Activated T-cell treated with anti-CD3 and anti-CD28 coated beads for 4 hours (primary cell): ENCODE data around the gene DLGAP3.

Experiments
- DNase-seq: peaks from one replicate; pipeline ENCODE4 v3.0.0-alpha.2; 2020

Gene DLGAP3

DNA sequence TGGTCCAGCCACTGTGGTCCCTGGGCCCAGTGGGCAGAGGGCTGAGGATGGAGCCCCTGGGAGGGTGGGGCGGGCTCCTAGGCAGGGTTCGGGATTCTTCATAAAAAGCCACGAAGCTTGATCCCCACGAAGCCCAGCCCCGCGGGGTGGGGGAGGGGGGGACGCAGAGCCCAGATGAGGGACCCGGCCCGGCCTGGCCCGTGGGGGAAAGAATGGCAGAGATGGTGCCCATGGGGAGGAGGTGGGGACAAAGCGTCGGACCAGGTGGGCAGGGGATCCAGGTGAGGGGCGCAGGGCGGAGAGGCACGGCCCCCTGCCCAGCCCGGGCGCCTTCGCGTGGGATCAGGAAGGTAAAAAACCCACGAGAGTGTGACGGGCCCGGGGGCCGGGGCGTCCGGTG, 63.9 kb downstream of the DLGAP3 start:
- no peak for DNase-seq

DNA sequence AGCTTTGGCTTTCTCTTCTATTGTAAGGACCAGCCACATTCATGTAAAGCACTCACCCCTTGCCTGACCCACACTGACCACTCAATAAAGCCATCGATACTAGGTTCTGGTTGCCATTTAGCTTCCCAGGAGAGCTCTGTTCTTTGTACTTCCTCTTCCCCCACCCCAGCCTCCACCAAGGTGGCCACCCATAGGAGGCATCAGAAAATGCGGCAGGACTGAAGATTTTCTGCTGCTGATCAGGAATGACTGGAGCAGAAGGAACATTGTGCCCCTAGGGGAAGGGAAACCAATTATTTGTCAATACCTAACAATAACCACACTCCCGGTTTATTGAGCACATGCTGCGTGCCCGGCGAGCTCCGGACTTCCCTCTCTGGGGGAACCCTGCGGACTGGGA, 64.7 kb downstream of the DLGAP3 start:
- no peak for DNase-seq

DNA sequence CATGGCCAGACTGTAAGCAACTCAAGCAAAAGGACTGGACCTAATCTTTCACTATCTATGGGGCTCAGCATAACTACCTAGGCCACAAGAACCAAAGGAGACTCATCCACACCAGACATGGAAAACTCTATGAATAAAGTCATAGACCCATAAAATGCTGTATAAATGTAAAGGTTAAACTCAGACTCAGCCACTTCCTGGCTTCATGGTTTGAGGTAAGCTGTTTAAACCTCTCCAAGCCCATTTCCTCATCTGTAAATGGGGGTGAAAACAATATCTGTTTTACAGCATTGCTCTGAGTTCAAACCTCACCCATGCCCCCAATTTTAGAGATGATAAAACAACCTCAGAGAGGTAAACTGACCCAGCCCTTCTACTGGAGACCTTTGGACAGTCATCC, 65.9 kb downstream of the DLGAP3 start:
- no peak for DNase-seq

DNA sequence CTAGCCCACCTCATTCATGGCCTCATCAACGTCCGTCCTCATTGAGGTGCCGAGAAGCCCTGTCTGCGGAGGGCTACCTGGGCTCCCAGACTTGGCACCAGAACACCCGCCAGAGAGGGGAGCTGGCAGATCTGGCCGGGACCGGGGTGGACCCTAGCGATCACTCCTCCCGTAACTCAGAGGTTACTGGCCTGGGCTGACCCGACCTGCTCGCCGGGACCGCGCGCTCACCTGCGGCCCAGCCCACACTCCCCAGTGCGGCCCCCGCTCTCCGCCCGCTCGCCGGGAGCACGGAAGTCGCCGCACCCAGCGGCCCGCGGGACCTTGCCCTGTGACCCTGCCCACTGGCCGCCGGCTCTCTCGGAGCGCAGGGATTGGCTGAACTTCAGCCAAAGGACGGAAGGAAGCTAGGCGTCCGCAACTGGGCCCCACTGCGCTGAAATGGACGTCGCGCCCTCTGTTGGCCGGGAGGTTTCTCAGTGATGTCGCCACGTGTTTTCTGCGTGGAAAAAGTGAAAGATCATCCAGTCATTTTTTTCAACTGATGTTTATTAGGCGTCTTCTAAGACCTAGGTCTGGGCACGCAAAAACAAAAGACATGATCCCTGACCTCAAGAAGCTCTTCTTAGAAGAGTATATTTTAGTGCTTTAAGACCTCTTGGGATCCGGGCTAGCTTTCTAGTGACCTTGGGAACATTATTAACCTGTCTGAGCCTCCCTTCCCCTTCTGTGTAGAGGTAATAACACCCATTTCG, 69.8 kb downstream of the DLGAP3 start, which contains the start of gene SMIM12:
SMIM12 (minus strand) TSS at position 304 of the 755 bp plus-strand sequence. CDS start 3,772 bp downstream, outside the sequence.
- DNase-seq, result peak; percentile 85

DNA sequence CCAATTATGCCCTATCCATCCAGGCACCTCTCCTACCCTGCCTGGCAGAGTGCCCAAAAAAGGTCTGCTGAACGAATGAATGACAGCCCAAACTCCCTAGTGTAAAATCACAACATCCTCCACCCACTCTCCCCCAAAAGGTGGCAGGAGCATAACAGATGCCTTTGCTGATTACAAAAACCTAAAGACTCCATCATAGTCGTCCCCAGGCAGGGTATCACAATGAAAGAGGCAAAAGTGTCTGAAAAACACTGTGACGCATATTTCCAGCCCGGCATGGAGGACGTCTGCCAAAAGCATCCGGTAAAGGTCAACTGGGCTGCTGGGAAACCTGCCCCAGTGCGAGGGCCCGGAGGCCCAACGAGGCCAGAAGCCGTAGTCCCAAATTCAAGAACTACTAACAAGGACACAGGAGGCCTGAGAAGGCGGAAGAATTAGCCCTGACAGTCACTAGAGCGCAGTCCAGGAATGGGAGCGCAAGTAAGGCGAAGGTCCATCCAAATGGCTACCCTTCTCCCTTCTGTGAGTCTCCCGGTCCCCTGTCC, 70.5 kb downstream of the DLGAP3 start:
- DNase-seq, result peak; percentile 15

DNA sequence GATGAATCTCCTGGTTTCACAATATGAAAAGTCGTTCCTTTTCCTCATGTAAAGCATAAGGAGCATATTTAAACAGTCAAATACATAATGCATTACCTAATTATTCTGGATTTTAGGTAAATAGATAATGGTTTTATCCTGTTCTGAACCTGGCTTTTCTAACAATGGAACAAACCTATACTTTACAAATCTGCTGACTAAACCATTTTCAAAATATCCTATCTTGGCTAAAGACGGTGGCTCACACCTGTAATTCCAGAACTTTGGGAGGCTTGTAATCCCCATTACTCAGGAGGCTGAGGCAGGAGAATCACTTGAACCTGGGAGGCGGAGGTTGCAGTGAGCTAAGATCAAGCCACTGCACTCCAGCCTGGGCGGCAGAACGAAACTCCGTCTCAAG, 72.8 kb downstream of the DLGAP3 start:
- DNase-seq, result no peak

DNA sequence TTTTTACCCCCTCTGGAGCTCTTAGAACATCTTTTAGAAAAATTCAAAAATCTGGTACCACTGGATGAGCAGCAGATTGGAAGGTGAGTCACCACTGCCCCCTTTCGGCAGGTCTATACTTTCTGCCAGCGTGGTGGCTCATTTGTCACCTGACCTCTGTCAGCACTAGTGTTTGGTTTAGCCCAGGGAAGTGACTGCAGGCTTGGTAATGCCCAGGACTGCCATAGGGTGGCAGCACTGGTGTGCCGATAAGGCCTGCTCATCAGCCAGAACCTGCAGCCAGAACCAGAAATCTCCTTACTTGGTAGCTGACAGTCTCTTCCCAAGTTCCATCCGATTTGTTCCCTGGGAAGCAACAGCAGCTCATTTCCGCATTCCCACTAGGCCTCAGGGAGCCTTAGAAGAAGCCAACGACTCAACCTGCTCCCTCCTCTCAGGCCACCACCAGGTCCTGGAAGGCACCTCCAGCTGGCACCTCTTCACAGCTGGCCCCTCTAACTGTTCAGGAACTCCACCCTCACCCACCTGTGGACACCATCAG, 76.7 kb downstream of the DLGAP3 start:
- peak; percentile 84 for DNase-seq

DNA sequence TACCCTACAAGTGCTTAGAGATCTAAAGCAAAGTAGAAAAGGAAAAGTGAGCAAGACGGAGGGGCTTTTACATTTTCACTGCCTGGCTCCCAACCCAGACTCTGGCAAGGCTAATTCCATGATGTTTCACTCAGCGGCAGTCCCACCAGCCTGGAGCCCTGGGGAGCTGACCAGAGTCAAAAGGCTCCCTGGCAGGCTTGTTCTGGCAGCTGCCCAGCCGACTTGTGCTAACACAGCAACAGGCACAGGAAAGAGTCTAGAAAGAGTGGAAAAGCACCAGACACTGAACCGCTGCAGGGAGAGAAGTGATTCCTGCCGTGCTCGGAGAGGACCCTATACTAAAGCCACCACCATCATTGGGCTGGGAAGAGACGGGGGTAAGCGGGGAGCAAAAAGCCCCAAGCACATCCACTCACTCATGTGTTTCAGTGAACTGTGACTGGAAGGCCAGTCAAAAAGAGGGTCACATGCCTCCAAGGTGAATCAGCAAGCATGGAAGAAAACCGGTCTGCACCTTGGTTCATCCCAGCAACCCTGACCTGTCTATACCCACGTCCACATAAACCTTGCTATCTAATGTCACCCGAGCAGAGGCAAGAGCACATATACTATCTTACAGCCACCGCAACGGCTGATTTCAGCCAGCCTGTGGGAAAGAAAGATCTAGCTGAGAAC, 77.9 kb downstream of the DLGAP3 start:
- DNase-seq, result no peak

DNA sequence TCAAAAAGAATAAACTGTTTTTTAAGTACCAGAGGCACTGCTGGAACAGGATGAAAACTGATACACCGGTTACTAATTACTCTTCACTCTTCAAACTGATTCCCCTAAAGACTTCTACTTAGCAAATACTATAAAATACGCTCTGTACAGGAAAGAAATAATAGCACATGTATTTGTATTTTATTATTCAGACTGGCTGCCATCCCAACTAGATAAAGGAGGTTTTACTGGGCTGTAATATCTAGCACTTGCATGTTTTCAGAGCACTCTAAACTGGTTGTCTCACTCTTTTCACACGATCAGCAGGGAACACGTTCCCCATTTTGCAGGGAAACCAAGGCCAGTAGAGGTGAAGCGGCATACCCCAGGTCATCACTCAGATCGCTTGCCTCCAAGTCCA, 79.1 kb downstream of the DLGAP3 start:
- DNase-seq, result no peak

DNA sequence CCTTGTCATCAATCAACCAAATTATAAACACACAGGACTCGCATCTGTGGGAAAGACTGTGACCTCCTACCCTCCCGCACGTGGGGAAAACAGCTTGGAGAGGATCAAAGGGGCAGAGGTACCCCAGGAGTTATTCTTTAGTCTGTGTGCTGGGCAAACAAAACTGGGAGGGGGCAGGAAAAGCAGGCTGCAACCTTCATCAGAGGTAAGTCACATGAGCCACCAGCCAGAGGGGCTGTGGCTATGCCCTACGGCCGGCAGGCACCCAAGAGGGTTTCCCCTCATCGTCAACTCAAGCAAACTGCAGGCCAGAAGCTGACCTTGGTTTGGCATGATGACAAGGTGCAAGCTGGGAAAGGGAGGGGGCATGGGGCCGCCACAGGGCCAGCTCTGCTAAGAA, 82.4 kb downstream of the DLGAP3 start:
- no peak for DNase-seq

DNA sequence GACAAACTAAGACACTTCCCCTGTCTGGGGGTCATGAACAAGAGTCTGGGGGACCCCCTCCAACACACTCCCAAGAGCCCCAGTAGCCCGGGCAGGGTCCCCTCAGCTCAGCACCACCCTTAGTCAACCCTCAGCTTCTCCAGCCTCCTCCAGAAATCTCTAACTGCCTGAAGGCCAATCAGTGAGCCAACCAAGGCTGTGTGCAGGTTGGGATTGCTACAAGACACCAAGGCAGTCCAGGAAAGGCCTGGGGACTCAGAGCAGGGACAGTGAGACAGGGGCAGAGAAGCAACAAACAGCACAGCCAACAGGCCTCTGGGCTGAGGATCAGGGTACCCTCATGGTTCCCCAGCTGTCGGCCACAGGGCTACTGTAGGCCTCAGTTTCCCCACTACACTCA, 83.2 kb downstream of the DLGAP3 start:
- no peak for DNase-seq

DNA sequence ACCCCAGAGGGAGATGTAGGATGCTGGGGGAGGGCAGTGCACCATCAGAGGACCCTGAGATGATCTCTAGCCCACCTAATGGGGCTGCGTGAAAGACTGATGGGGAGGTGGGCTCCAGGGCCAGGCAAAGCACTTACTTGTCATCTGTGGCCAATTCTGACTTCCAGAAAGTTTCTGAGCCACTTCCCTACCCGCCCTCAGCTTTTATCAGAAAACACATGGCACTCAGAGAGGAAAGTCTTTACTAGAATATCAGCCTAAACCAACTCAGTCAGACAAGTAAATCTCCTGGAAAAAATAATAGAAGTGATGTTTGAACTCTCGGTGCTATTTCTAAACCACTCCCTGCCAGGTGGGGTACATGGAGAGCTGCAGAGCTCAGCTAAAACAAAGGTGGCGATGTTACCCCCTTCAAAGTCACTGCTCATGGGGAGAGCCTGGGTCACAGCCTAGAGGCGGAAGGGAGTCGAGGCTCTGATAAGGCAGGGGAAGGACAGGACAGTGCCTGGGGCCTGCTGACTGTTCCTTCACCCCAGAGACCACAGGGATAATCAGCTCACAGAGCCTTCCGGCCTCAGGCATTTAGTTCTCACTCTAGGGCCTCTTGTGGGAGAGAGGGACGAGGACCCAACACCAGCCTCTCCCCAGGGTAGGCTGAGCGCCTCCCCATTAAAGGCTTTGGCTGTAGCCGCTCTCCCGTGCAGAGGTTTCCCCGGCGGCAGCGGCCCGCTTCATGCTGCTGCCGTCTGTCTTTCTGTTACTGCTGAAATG, 84.1 kb downstream of the DLGAP3 start:
- DNase-seq, result no peak

DNA sequence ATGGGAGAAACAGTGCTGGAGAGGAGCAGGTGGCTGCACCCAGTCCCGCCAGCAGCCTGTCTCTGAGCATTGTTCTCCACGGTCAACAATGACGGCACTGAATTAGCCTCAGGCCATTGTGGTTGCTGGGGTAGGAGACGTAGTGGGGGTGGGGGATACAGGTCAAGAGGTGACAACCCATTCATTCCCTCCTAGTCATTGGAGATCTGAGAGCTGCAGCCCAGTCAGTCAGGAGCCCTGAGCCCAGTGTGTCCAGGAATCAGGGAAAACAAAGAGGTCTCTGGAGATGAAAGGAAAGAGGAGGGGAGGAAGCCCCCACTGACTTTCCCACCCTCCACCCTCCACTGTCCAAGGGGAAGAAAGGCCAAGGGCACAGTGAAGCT, 85.2 kb downstream of the DLGAP3 start:
- DNase-seq, result no peak

DNA sequence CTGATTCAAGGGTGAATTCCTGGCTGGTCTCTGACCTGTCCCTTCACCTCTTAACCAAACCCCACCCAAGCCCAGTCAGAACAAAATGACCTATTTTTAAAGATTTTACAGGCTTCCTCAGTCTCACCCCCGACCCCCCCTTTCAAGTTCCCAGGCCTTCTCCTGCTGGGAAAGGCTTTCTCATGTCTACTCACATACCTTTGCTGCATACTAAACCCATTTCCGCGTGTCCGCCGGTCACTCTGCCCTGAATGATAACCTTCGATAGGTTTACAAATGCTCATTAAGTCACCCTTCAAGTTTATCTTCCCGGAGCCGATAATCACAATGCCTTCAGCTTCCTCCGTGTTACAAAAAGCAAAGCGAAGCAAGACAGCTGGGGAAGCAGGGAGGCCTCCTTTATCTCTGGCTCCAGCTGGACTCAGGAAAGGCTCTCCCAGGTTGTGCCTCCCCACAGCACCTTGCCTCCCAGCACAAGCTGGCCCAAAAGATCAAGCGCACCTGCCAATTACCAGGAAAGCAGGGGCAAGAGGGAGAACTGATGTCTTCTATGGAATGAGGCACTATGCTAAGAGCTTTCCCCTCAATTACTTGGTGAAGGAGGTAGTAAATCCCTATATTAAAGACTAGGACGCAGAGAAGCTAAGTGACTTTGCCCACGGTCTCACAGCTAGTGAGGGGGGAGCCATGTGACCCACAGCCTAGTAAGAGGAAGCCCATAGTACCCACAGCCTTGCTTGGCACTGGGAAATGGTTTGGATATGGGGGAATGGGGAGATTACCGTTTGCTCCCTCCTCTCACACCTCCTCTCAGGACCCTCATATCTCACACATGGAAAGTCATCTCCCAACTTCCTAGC, 85.8 kb downstream of the DLGAP3 start:
- no peak for DNase-seq

DNA sequence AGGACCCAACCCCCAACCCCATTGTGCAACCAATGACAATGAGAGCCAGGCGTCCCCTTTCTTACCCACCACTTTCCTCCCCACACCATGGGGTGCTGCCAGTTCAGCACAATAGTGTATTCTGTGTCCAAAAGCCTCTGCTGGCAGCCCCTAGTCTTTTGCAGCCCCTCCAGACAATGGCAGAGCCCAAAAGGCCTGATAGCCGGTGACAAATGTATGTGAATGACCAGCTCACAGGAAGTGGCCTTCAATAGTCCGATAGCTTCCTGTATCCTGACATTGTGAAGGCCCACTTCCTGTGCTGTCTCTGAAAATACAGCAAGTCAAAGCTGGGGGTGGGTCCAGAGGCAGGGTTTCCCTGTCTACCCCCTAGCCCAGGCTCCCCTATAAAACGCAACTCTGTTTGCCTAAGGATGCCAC, 86.5 kb downstream of the DLGAP3 start:
- no peak for DNase-seq

DNA sequence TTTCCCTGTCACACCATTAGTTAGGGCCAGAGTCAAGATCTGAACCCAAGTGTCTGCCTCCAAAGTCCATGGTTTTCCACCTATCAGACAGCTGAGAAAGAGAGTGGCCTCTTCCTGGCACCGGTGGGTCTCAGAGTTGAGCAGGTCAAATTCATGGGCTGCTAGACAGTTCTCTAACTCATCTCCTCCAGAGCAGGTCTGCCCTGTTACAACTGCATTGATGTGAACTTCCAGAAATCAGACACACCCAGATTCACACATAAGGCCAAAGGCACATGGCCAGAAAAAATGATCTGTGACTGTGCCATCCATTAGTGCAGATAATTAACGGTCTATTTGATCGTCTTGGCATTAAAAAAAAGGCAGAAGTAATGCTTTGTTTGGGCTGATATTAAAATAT, 87.4 kb downstream of the DLGAP3 start:
- no peak for DNase-seq

DNA sequence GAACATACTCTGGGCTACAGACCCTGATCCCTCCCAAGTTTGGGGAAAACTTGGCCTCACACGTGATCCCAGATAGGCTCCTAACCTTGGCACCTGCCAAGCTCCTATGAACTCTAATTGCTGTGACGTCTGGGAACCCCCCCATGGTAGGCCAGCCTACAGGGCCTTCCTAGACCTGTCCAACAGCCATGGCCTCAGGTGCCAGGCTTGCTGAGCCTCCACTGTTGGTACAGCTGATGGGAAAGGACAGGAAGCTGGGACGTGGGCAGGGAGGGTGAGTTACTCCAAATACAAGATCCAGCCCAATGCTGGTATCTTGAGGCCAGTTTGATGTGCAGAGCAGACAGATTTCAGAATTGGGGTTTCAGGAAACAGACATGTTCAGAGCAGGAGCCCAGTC, 89.0 kb downstream of the DLGAP3 start:
- no peak for DNase-seq

DNA sequence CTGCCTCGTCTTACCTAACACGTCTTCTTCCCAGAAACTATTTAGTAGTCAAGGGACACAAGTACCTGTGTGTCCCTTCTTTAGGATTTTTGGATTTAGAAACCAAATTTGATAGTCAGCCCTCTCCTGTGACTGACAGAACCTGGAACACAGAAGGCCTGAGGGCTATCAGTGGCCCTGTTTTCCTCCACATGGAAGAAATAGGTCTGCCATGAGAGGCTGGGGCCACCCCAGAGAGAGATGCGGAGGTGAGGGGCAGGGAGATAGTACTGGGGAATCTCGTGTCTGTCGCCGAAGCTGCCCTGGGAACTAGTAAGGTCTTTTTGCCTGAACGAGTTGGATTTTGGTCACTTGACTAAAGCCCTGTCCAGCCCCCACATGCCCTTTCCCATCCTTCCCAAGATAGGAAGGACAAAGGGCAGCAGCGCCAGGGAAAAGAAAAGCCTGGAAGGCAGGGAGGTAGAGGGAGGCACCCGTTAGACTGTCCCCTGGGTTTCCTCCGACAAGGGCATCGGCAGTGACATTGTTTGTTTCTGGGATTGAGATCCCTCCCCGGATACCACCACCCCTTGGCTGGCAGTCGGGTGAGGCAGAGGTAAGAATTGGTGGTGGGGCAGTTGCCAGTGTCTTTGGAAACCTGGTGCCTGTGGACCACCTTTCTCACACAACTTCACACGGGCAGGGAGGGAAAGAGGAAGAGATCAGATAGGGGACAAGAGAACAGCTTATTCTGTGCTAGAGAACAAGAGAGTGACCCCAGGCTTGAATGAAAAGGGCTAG, 89.7 kb downstream of the DLGAP3 start:
- no peak for DNase-seq

DNA sequence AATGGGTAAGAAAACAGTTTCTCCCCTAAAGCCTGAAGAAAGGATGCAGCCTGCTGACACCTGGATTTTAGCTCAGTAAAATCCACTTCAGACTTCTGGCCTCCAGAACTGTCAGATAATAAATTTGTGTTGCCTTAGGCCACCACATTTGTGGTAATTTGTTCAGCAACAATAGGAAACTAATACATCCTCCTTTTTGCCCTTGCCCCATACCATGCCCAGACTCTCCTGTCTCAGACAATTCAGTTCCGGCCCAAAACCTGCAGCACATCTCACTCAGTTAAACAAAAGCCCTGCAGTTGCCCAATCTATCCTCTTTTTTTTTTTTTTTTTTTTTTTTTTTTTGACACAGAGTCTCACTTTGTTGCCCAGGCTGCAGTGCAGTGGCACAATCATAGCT, 95.7 kb downstream of the DLGAP3 start:
- no peak for DNase-seq

DNA sequence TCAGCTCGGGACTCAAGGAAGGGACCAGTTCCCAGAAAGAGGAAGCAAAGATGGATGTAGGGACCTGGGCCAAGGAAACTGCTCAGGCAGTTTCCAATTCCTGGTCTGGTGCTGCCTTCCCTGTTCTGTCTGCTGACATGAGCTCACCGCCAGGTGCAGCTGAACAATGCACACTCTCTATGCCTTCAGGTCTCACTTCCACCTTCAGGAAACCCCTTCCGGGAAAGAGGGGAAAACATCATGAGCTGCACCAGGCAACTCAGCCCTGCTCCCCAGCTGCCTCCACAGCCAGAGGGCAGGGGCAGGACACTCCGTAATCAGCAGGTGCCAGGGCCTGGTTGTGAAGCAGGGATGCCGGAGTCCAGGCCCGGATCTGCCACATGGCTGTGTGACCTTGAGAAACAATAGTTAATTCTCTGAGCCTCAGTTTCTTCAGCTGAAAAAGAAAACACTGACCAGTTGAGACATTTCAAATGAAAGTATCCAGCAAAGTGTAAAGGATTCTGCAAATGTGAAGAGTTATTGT, 97.7 kb downstream of the DLGAP3 start:
- no peak for DNase-seq

DNA sequence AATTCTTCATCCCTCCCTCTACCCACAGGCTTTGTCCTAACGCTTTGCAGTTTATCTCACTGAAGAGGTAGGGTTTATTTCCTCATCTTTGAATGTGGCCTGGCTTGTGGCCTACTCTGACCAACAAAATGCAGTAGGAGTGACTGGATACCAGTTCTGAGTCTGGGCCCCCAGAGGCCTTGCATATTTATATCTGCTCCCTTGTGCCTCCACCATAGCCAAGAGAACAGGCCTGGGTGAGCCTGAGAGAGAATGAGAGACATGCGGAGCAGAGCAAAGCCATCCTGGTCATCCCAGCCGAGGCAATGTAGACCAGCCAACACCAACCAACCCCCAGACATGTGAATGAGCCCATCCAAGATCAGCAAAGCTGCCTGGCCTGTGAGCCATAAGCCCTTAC, 100.2 kb downstream of the DLGAP3 start:
- DNase-seq, result no peak
